PC-9 (cell line): ENCODE measurements around the gene PDE4D. TPM values are rescaled to one million over a fixed set of nuclear protein-coding genes. Genes with fewer than 3 reads are reported as not detected.

Experiments used
- BruUV-seq: library from RNA; stranded (reverse); fragments of 400-500 nt; replicated peaks from 2 replicates; lab custom pipeline; 2021; lab: Mats Ljungman, UMichigan
- CTCF ChIA-PET: fragments of 300-600 bp; sonication (Branson Sonifier 250); formaldehyde crosslinking; loops from one replicate; lab custom pipeline; 2022; ENCODE audit warnings: antibody characterized with exemption; lab: Charles Lee
- POLR2A ChIA-PET: fragments of 300-600 bp; sonication (Branson Sonifier 250); formaldehyde crosslinking; loops from one replicate; lab custom pipeline; 2022; ENCODE audit warnings: antibody characterized with exemption; ENCODE audit not compliant: unreplicated experiment; lab: Charles Lee
- DNase-seq, 2 experiments: peaks; one replicate each; pipeline versions ENCODE4 v3.0.0 to v3.0.0-alpha.2; 2015 to 2022; ENCODE audit warnings: mixed read lengths in 1 of 2
- H2AFZ ChIP-seq: fragments of 200-600 bp; sonication (generic); 2 replicates; pipeline ENCODE4 v1.8.1; 2017; ENCODE audit warnings: antibody characterized with exemption
- H3F3A ChIP-seq: fragments of 200-600 bp; sonication (generic); 2 replicates; pipeline ENCODE4 v1.8.1; 2017; ENCODE audit warnings: antibody characterized with exemption, mild to moderate bottlenecking, low read depth; ENCODE audit not compliant: insufficient read depth
- H3K27ac ChIP-seq: fragments of 200-600 bp; sonication (generic); 2 replicates; pipeline ENCODE4 v1.6.1; 2016; ENCODE audit warnings: mixed run types
- H3K27me3 ChIP-seq: fragments of 200-600 bp; sonication (generic); 2 replicates; pipeline ENCODE4 v1.6.1; 2016; ENCODE audit warnings: low read depth, mixed run types; ENCODE audit not compliant: insufficient read depth
- H3K36me3 ChIP-seq: fragments of 200-600 bp; sonication (generic); 2 replicates; pipeline ENCODE4 v1.6.1; 2016; ENCODE audit warnings: low read depth, mixed run types
- H3K4me1 ChIP-seq: fragments of 200-600 bp; sonication (generic); replicated peaks from 2 replicates; pipeline ENCODE4 v1.6.1; 2016; ENCODE audit warnings: mixed run types; ENCODE audit not compliant: insufficient read depth
- H3K4me2 ChIP-seq: fragments of 200-600 bp; sonication (generic); 2 replicates; pipeline ENCODE4 v1.6.1; 2017; ENCODE audit warnings: mixed run types
- H3K4me3 ChIP-seq: fragments of 200-600 bp; sonication (generic); 2 replicates; pipeline ENCODE4 v1.6.1; 2016; ENCODE audit warnings: mixed run types
- H3K79me2 ChIP-seq: fragments of 200-600 bp; sonication (generic); 2 replicates; pipeline ENCODE4 v1.6.1; 2017; ENCODE audit warnings: low read depth, mixed run types
- H3K9me2 ChIP-seq: fragments of 200-600 bp; sonication (generic); 2 replicates; pipeline ENCODE4 v1.8.1; 2017; ENCODE audit warnings: mild to moderate bottlenecking; ENCODE audit not compliant: insufficient read depth
- H3K9me3 ChIP-seq: fragments of 200-600 bp; sonication (generic); 2 replicates; pipeline ENCODE4 v1.8.1; 2016; ENCODE audit warnings: low read depth; ENCODE audit not compliant: insufficient read depth
- H4K20me1 ChIP-seq: fragments of 200-600 bp; sonication (generic); 2 replicates; pipeline ENCODE4 v1.8.1; 2017; ENCODE audit not compliant: insufficient read depth
- CTCF ChIP-seq: fragments of 200-600 bp; sonication (generic); conservative IDR thresholded peaks from 2 replicates; pipeline ENCODE4 v1.6.1; 2017; ENCODE audit warnings: mixed run types, antibody characterized with exemption, mild to moderate bottlenecking, moderate library complexity
- EZH2 ChIP-seq: fragments of 200-600 bp; sonication (generic); IDR thresholded peaks from 2 replicates; pipeline ENCODE4 v1.8.0; 2017; ENCODE audit warnings: antibody characterized with exemption, low read depth
- intact Hi-C: fragments of 100-400 bp; cut with micrococcal nuclease; formaldehyde crosslinking; loops from one replicate; pipeline ENCODE4 v1.10.0; 2022; ENCODE audit not compliant: unreplicated experiment
- total RNA-seq: library from RNA; stranded (reverse); gene quantifications from 2 replicates; pipeline ENCODE4 v1.2.3, GENCODE V29; 2021

The PDE4D gene
- total RNA-seq, 1 experiment from 2014 or later: 9.8 TPM

- Histone ChIP-seq H3K4me3 (no peak overlapping the region), H3K79me2 (no peaks in the 10 kb centered on the region), H3K36me3 (no peaks in the 10 kb centered on the region), H2AFZ (no peak overlapping the region), H3K9me3 (peaks cover 3% of the 10 kb centered on the region; the same call in 1 of the 2 replicates), H3K27me3 (no peaks in the 10 kb centered on the region), H3F3A (no peaks in the 10 kb centered on the region), H3K4me2 (no peak overlapping the region), H4K20me1 (no peaks in the 10 kb centered on the region), H3K9me2 (no peaks in the 10 kb centered on the region), H3K27ac (no peak overlapping the region), H3K4me1 (no peaks in the 10 kb centered on the region)
- intact Hi-C loops: no loop called here
- no TSS peak for BruUV-seq
- ChIA-PET POLR2A (no interaction called here), CTCF (no interaction called here)
- no peak for TF ChIP-seq CTCF
- DNase-seq: no peak
Measured at GRCh38 chr5:59684388-59685190, 208.9 kb downstream of the PDE4D start.

DNA sequence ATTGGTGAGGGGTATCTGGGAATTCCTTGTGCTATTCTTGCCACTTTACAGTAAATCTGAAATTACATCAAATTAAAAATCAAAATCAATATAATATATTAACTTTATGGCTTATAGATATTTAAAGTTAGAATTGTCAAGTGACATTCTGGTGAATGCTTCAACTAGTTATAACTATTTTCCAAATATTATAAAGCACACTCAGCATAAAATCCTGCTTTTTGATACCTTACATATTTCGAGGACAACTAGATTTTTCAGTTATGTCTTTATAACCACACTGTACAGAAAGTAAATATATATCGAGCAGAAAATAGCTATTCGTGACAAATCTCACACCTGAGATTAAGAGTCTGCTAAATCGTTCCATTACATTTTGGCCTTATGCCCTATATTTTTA lies 210.2 kb downstream of the PDE4D start:
- no TSS peak for BruUV-seq
- H2AFZ ChIP-seq: no peak overlapping the region
- no peaks in the 10 kb centered on the region for H3K27me3 ChIP-seq
- CTCF ChIA-PET: no interaction called here
- POLR2A ChIA-PET: no interaction called here
- intact Hi-C loops: no loop called here
- no peaks in the 10 kb centered on the region for H3K79me2 ChIP-seq
- no peaks in the 10 kb centered on the region for H3K36me3 ChIP-seq
- no peak for DNase-seq
- no peaks in the 10 kb centered on the region for H3K9me2 ChIP-seq
- H3K4me2 ChIP-seq: no peak overlapping the region
- H3K27ac ChIP-seq: no peak overlapping the region
- no peaks in the 10 kb centered on the region for H3F3A ChIP-seq
- no peaks in the 10 kb centered on the region for H3K4me1 ChIP-seq
- no peak for TF ChIP-seq CTCF
- TF ChIP-seq EZH2: no peak
- H3K4me3 ChIP-seq: no peak overlapping the region
- no peaks in the 10 kb centered on the region for H4K20me1 ChIP-seq
- H3K9me3 ChIP-seq: peaks cover 3% of the 10 kb centered on the region; the same call in 1 of the 2 replicates

- TF ChIP-seq EZH2 (no peak), CTCF (no peak)
- Histone ChIP-seq H3K4me2 (no peak overlapping the region), H3K4me1 (no peaks in the 10 kb centered on the region), H3K4me3 (no peak overlapping the region), H3F3A (no peaks in the 10 kb centered on the region), H3K9me3 (peaks cover 3% of the 10 kb centered on the region; the same call in 1 of the 2 replicates), H2AFZ (no peak overlapping the region), H3K27me3 (no peaks in the 10 kb centered on the region), H3K79me2 (no peaks in the 10 kb centered on the region), H3K36me3 (no peaks in the 10 kb centered on the region), H3K27ac (no peak overlapping the region), H3K9me2 (no peaks in the 10 kb centered on the region), H4K20me1 (no peaks in the 10 kb centered on the region)
- ChIA-PET POLR2A (no interaction called here), CTCF (no interaction called here)
- BruUV-seq: no TSS peak
- DNase-seq: no peak
- intact Hi-C loops: no loop called here
Measured at GRCh38 chr5:59682542-59682941, 211.0 kb downstream of the PDE4D start.
